Skeletal muscle satellite cell (primary cell): ENCODE measurements around the gene WNT4.

Experiments
- H3K27me3 ChIP-seq: 2 replicates; pipeline ENCODE4 v1.7.0; 2013; ENCODE audit warnings: low read length; ENCODE audit not compliant: control insufficient read depth, insufficient read depth
- H3K36me3 ChIP-seq: 2 replicates; pipeline ENCODE4 v1.7.0; 2013; ENCODE audit warnings: mild to moderate bottlenecking, control low read depth, low read length; ENCODE audit not compliant: insufficient read depth
- H3K4me1 ChIP-seq: 2 replicates; pipeline ENCODE4 v1.7.0; 2013; ENCODE audit warnings: low read length; ENCODE audit not compliant: control insufficient read depth, insufficient read depth
- H3K4me2 ChIP-seq: 2 replicates; pipeline ENCODE4 v1.7.0; 2013; ENCODE audit warnings: mild to moderate bottlenecking, low read length
- H3K4me3 ChIP-seq: 2 replicates; pipeline ENCODE4 v1.7.0; 2013; ENCODE audit warnings: low read length
- H3K9ac ChIP-seq: 2 replicates; pipeline ENCODE4 v1.7.0; 2013; ENCODE audit warnings: mild to moderate bottlenecking, low read depth, low read length, moderate library complexity
- H3K9me3 ChIP-seq: replicated peaks from 2 replicates; pipeline ENCODE4 v1.7.0; 2013; ENCODE audit warnings: mild to moderate bottlenecking, control low read depth, low read length

WNT4 gene

DNA sequence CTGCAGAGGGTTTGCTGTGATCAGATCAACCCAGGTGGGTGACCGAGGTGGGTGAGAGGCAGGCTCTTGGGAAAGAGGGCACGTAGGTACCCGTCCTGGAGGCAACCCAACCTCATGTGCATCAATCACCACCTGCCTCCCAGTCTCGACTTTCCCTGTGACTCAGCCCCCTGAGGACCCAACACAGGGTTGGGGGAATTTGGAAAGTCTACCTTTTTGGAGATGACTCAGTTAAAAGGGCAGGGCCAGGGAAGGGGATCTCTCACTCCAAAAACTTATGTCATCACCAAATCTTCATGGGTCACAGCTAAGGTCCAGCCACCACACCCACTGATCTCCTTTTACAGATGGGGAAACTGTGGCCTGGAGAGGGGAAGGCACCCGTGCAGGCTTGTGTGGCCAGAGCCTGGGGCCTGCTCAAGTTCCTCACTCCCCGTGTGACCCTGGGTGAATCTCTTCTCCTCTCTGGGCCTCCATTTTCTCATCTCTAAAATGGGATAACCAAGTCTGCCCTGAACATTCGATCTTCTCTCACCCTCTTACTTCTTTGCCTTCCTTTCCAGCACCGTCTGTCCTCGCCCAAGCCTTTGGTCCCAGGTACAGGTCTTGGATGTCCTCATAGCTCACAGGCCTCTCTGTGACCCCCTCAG lies 34.6 kb upstream of the WNT4 start:
- Histone ChIP-seq H3K27me3 (peaks cover 49% of the 10 kb centered on the region), H3K4me1 (no peaks in the 10 kb centered on the region), H3K9me3 (no peaks in the 10 kb centered on the region), H3K36me3 (no peaks in the 10 kb centered on the region), H3K4me2 (no peak overlapping the region), H3K9ac (no peak overlapping the region), H3K4me3 (no peak overlapping the region)

DNA sequence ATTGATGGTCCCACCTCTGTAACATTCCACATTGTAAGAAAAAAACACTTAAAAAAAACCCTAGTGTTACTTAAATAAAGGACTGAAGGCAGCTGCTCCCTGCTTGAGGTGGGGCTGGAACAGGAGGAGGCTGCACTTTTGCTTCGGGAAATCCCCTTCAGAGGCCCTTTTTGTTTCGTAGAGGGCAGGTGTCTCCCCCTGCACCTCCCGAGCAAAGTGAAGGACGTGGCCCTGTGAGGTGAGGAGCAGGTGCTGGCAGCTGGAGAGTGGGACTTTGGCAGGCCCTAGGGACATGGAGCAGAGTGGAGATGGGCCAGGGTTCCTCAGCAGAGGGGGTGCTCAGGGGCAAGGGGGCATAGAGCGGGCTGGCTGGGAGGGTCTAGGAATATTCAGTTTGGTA lies 33.4 kb upstream of the WNT4 start:
- no peak overlapping the region for H3K9ac ChIP-seq
- no peaks in the 10 kb centered on the region for H3K9me3 ChIP-seq
- peaks cover 46% of the 10 kb centered on the region for H3K27me3 ChIP-seq
- no peaks in the 10 kb centered on the region for H3K36me3 ChIP-seq
- H3K4me3 ChIP-seq: no peak overlapping the region
- H3K4me2 ChIP-seq: no peak overlapping the region
- no peaks in the 10 kb centered on the region for H3K4me1 ChIP-seq

DNA sequence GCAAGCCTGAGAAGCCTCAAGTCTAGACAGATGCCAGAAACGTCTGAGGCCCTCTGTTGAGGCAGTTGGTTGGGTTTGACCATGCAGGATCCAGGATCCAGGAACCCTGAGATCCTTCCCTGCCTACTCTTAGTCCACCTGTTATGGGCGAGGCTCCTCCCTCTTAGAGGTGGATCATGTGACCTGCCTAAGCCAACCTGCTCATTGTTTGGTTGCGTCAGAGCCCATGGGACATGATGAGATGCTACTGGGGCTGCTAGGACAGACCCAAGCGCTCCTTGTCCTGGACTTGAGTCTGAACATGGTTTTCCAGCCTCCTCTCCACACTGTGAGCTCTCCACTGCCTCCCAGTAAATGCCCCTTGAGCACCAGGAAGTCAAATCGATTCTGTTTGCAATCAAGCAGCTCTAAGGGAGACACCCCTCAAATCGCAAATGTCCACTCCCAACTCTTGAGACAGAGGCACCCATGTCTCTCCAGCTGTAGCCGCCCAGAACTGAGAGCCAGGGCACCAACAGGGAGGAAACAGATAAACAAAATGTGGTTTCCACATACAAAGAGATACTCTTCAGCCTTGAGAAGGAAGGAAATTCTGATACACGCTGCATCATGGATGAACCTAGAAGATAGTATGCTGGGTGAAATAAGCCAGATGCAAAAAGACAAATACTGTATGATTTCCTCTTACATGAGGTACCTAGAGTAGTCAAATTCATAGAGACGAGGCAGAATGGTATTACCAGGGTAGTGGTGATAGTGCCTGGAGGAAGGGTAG lies 31.7 kb upstream of the WNT4 start:
- H3K9me3 ChIP-seq: no peaks in the 10 kb centered on the region
- no peak overlapping the region for H3K4me2 ChIP-seq
- no peak overlapping the region for H3K4me3 ChIP-seq
- H3K4me1 ChIP-seq: no peaks in the 10 kb centered on the region
- no peak overlapping the region for H3K9ac ChIP-seq
- no peaks in the 10 kb centered on the region for H3K36me3 ChIP-seq
- H3K27me3 ChIP-seq: peaks cover 44% of the 10 kb centered on the region

DNA sequence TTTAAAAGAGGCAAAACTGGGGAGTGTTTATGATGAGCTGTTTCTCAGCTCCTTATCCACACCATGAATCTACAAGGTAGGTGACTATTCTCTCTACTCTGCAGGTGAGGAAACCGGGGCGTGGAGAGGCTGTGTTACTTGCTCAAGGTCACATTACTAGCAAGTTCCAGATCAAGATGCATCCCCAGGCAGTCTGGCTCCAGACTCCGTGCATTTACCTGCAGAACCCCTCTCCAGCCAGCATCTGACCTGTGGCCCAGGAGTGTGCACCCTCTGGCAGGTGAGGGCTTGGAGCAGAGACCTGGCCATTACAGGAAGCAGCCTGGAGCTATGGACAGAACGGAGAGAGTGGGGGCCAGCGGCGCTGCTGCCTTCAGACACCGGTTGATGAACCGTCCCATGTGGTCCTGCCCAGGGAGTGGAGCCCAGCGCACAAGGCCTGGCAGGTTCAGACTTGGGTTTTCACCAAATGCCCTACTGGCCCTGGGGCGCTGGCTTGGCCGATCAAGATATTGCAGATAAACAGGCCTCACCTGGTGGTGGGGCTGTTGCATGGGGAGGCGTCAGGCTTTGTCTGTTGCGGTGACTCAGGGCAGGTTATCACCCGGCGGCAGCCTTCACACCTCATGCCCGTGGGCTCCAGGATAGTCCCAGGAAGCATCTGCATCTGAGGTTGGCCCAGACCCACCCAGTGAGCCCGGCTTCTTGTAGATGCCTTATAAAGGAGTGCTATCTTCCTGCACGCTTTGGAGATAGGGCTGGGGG lies 29.2 kb upstream of the WNT4 start:
- H3K27me3 ChIP-seq: peaks cover 41% of the 10 kb centered on the region
- H3K36me3 ChIP-seq: no peaks in the 10 kb centered on the region
- no peak overlapping the region for H3K9ac ChIP-seq
- H3K9me3 ChIP-seq: no peaks in the 10 kb centered on the region
- H3K4me2 ChIP-seq: no peak overlapping the region
- H3K4me3 ChIP-seq: no peak overlapping the region
- H3K4me1 ChIP-seq: no peaks in the 10 kb centered on the region

DNA sequence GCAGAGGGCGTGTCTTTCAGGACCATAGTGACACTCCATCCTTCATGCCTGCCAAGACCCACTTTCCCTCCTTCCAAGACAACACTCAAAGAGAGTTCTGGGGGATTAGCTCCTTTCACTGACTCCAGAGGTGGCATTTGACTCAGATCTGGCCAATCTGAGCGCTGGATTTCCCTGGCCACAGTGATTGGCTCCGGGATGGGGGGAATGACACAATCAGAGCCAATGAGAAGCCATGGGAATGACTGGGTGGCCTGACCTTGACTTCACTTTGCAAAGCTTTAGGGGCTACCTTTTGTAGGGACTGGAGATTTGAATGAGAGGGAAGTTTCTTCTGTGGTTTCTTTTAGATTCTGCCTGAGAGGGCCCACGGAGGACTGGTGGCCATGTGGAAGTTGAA lies 26.9 kb upstream of the WNT4 start:
- Histone ChIP-seq H3K4me1 (no peaks in the 10 kb centered on the region), H3K4me2 (no peak overlapping the region), H3K4me3 (no peak overlapping the region)

DNA sequence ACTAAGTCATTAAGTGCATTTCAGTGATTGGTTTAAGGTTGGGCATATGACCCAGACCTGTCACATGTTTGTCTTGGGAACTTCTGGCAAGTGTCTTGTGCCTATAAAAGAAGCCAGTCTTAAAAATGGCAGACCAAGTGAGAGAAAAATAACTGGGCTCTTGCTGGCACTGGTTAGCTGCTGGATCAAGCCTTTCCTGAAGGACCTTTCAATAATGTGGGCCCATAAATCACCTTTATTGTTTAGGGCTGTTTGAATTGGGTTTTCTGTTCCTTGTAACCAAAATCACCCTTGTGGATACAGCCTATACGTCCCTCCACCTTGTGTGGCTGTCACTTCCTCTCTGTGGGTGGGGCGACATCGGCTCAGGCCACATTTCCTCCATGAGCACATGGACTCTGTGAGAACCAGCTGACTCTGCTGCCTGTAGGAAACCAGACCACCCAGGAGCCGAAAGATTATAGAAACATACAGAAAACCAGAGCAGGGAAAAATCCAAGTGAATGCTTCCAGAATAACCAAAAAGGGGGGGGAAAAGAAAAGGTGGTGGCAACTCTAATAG lies 25.6 kb upstream of the WNT4 start:
- Histone ChIP-seq H3K27me3 (peaks cover 37% of the 10 kb centered on the region), H3K4me1 (no peaks in the 10 kb centered on the region), H3K9me3 (no peaks in the 10 kb centered on the region), H3K4me3 (no peak overlapping the region), H3K9ac (no peak overlapping the region), H3K4me2 (no peak overlapping the region), H3K36me3 (no peaks in the 10 kb centered on the region)

More for the DNA sequence above, 26.9 kb upstream of the WNT4 start:
- Histone ChIP-seq H3K9ac (no peak overlapping the region), H3K9me3 (no peaks in the 10 kb centered on the region), H3K27me3 (peaks cover 44% of the 10 kb centered on the region), H3K36me3 (no peaks in the 10 kb centered on the region)

DNA sequence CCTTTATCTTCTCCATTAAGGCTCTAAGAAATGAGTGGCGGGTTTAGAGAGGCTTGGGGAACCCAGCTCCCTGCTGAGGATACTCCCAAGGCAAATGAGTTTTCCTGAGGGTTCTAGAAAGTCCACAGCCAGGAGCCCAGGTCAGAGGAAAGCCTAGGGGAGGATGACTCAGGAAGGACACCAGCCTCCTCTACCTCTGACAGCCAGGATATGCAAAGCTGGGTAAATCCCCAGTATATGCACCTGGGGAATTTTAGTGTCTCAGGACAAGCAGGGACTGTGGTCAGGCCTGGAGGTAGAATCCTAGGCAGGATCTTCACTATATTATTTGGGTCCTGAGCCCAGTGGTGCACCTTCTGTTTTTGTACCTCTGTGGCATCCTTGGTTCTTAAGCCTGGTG lies 23.5 kb upstream of the WNT4 start:
- Histone ChIP-seq H3K4me1 (no peaks in the 10 kb centered on the region), H3K9me3 (no peaks in the 10 kb centered on the region), H3K4me2 (no peak overlapping the region), H3K27me3 (peaks cover 35% of the 10 kb centered on the region), H3K9ac (no peak overlapping the region), H3K4me3 (no peak overlapping the region), H3K36me3 (no peaks in the 10 kb centered on the region)

DNA sequence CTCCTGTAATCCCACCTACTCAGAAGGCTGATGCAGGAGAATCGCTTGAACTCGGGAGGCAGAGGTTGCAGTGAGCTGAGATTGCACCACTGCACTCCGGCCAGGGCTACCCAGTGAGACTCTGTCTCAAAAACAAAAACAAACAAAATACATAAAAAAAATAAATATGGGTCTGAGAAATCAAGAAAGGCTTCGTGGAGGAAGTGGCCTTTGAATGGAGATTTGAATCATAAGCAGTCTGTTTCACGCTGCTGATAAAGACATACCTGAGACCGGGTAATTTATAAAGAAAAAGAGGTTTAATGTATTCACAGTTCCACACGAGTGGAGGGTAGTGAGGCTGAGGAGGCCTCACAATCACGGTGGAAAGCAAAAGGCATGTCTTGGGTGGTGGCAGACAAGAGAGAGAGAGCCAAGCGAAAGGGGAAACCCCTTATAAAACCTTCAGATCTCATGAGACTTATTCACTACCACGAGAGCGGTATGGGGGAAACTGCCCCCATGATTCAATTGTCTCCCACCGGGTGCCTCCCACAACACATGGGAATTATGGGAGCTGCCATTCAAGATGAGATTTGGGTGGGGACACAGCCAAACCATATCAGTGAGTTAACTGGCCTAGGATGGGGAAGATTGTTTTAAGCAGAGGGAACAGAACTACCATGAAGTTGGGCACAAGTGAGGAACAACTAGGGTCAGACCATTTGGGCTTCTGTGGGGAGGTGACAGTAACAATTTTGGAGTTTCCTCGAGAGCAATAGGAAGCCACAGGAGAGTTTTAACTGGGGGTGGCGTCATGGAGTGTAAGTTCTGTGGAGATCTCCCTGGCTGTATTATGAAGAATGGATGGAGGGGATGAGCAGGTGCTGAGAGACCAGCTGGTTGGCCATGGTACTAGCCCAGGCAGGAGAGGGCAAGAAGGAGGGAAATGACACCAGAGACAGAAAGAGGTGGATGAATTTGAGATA lies 22.2 kb upstream of the WNT4 start:
- no peak overlapping the region for H3K9ac ChIP-seq
- H3K9me3 ChIP-seq: no peaks in the 10 kb centered on the region
- peaks cover 38% of the 10 kb centered on the region for H3K27me3 ChIP-seq
- no peaks in the 10 kb centered on the region for H3K4me1 ChIP-seq
- H3K4me2 ChIP-seq: no peak overlapping the region
- H3K4me3 ChIP-seq: no peak overlapping the region
- H3K36me3 ChIP-seq: no peaks in the 10 kb centered on the region

DNA sequence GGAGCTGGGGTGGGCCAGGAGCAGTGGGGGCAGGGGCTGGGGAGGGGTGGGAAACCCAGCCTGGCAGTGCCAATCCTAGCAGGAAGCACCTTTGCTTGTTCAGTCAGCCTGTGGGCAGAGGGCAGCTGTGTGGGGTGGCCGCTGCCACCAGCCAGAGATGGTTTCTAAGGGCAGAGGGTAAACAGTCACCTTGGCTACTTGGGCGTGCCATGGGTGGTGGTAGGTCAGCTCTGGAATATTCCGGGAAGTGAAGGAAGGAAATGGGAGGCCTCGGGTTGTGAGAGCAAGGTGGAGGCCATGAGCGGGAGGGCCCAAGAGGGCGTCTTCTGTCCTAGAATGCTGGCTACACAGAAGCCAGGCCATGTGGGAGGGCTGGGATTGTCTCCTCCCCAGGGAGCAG lies 20.7 kb upstream of the WNT4 start:
- no peak overlapping the region for H3K4me3 ChIP-seq
- H3K9ac ChIP-seq: no peak overlapping the region
- no peak overlapping the region for H3K4me2 ChIP-seq
- H3K36me3 ChIP-seq: no peaks in the 10 kb centered on the region
- no peaks in the 10 kb centered on the region for H3K4me1 ChIP-seq
- peaks cover 36% of the 10 kb centered on the region for H3K27me3 ChIP-seq
- no peaks in the 10 kb centered on the region for H3K9me3 ChIP-seq

DNA sequence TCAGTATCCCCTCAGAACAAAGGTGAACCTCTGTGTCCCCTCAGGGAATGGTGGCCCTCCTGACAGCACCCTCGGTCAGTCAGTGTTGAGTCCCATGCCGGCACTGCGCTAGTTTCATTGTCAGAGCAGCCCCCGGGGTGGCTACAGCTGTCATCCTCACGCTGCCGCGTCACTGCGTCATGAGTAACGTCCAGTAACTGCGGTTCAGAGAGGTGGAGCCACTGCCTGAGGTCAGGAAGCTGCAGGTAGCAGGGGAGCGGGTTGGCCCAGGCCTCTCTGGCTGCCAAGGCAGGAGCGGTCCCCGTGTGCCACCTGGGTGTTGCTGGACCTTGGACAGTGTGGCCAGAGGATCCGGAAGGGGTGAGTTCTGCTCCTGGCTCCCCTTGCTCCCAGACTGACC lies 20.2 kb upstream of the WNT4 start:
- peaks cover 36% of the 10 kb centered on the region for H3K27me3 ChIP-seq
- no peak overlapping the region for H3K9ac ChIP-seq
- H3K4me3 ChIP-seq: no peak overlapping the region
- H3K9me3 ChIP-seq: no peaks in the 10 kb centered on the region
- no peak overlapping the region for H3K4me2 ChIP-seq
- no peaks in the 10 kb centered on the region for H3K4me1 ChIP-seq
- no peaks in the 10 kb centered on the region for H3K36me3 ChIP-seq
